ENCODE data around the gene NAA50. TPM values are rescaled to one million over a fixed set of nuclear protein-coding genes. Genes with fewer than 3 reads are reported as not detected.

NAA50 gene
- total RNA-seq, 4 donors from 2014 or later, result 127 to 172 (median 147) TPM

DNA sequence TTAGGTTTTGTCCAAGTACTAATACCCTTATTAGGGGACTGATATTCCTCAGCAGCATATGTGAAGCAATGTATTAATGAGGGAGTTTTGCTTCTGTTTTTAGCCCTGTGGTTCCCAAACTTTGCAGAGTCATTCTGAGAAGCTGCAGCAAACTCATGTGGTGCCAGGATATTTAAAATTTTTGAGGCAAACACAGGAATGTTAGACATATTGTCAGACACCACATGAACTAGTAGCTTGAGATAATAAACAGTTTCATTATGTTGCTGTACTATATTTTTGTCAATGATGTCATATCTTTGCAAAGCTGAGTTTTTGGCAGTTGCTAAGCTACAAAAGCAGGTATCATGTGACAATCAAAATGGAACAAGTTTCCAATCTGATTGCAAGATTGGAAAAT is 37.4 kb upstream of the NAA50 start:
- Histone ChIP-seq H3K4me1 (peaks cover 0 to 5% (median 0%) of the 10 kb centered on the region in 3 donors), H3K27ac (peak overlapping the region in 1 of 4 donors; percentile 12), H3K4me3 (no peak overlapping the region), H3K9me3 (no peaks in the 10 kb centered on the region), H3K27me3 (no peaks in the 10 kb centered on the region), H3K36me3 (peaks cover 0 to 47% of the 10 kb centered on the region in 2 donors)
- TF ChIP-seq EP300 (IDR thresholded peaks at IDR 0.05), result no peak
- TF ChIP-seq, protein P1, sequence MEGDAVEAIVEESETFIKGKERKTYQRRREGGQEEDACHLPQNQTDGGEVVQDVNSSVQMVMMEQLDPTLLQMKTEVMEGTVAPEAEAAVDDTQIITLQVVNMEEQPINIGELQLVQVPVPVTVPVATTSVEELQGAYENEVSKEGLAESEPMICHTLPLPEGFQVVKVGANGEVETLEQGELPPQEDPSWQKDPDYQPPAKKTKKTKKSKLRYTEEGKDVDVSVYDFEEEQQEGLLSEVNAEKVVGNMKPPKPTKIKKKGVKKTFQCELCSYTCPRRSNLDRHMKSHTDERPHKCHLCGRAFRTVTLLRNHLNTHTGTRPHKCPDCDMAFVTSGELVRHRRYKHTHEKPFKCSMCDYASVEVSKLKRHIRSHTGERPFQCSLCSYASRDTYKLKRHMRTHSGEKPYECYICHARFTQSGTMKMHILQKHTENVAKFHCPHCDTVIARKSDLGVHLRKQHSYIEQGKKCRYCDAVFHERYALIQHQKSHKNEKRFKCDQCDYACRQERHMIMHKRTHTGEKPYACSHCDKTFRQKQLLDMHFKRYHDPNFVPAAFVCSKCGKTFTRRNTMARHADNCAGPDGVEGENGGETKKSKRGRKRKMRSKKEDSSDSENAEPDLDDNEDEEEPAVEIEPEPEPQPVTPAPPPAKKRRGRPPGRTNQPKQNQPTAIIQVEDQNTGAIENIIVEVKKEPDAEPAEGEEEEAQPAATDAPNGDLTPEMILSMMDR (IDR thresholded peaks at IDR 0.05), result no peak
- TF ChIP-seq POLR2A (IDR thresholded peaks at IDR 0.05), result no peak
- TF ChIP-seq POLR2AphosphoS5 (IDR thresholded peaks at IDR 0.05), result no peak
- no peak for ATAC-seq

DNA sequence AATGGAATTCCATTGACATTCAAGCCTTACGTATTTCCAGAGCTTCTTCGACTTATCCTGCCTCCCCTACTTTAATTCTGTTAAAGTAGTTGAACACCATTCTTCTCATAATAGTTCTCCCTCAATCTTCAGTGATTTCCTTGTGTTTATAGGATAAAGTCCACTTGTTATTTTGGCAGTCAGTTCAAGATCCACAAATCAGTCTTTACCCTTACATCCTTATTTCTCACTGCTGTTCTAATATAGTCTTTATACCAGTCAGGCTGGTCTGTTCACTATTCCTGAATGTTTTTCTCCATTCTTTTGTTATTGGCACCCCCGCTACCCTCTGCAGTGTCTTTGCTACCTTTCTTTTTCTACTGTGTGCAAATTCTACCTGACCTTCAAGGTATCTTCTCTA is 30.5 kb upstream of the NAA50 start:
- Histone ChIP-seq H3K9me3 (no peaks in the 10 kb centered on the region), H3K4me3 (no peak overlapping the region), H3K36me3 (peaks cover 0 to 6% of the 10 kb centered on the region in 2 donors), H3K27ac (no peak overlapping the region), H3K4me1 (peaks cover 0 to 15% (median 0%) of the 10 kb centered on the region in 3 donors), H3K27me3 (no peaks in the 10 kb centered on the region)
- 89 to 90% methylated on average over 3 of the region's 3 CpGs for WGBS, 2 donors (ENCODE audit: low coverage in 1 of 2)
- no peak for ATAC-seq
- TF ChIP-seq EP300 (IDR thresholded peaks at IDR 0.05), result no peak
- TF ChIP-seq, protein P1 (IDR thresholded peaks at IDR 0.05), result no peak

DNA sequence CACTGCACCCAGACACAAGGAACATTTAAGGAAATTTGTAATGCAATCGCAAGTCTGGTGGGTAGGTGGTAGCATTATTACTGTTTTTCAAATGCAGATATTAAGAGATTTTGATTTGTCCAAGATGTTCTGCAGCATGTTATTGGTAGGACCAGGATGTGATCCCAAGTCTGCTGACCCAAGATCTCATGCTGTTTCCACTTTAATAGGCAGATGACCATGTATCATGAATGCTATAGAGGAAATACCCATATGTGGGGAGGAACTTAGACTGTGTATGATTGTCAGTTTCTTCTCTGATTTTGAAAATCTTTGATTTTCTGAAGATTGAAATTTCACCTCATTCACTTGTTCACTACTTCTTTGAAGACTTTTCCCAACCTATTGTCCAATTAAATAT is 29.5 kb upstream of the NAA50 start:
- H3K4me1 ChIP-seq, result peaks cover 0 to 15% (median 0%) of the 10 kb centered on the region in 3 donors
- WGBS, 2 donors (ENCODE audit: low coverage in 1 of 2), result 80 to 89% methylated on average over 1 of the region's 1 CpG

DNA sequence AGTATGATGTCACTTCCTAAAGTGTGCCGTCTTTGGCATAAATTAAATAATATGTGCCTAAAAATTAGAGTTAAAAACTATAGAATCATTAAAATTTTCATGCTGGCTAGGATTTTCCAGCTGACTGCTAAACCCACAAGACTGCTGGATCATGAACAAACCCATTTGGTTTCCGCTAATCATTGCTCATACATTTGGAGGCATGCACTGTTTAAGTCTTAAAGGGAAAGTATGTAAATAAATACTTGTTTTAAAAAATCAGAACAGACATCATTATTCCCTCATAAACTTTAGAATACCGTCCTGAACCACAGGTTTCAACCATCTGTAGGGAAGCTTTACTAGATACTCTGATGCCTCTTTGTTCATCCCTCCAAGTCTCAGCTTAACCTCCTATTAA is 27.3 kb upstream of the NAA50 start:
- H3K4me1 ChIP-seq, result peaks cover 0 to 15% (median 0%) of the 10 kb centered on the region in 3 donors
- no peak overlapping the region for H3K4me3 ChIP-seq
- TF ChIP-seq, protein P1 (IDR thresholded peaks at IDR 0.05), result no peak
- TF ChIP-seq POLR2A (IDR thresholded peaks at IDR 0.05) (no peak), POLR2AphosphoS5 (IDR thresholded peaks at IDR 0.05) (no peak), EP300 (IDR thresholded peaks at IDR 0.05) (no peak)
- WGBS, 2 donors (ENCODE audit: low coverage in 1 of 2), result 52 to 60% methylated on average over 2 to 3 of the region's 3 CpGs
- no peaks in the 10 kb centered on the region for H3K9me3 ChIP-seq
- no peak overlapping the region for H3K27ac ChIP-seq
- no peaks in the 10 kb centered on the region for H3K27me3 ChIP-seq
- ATAC-seq, result no peak
- H3K36me3 ChIP-seq, result no peaks in the 10 kb centered on the region

More for the DNA sequence above, 29.5 kb upstream of the NAA50 start:
- Histone ChIP-seq H3K27me3 (no peaks in the 10 kb centered on the region), H3K4me3 (no peak overlapping the region), H3K9me3 (no peaks in the 10 kb centered on the region), H3K36me3 (no peaks in the 10 kb centered on the region), H3K27ac (no peak overlapping the region)
- TF ChIP-seq EP300 (IDR thresholded peaks at IDR 0.05) (no peak), POLR2AphosphoS5 (IDR thresholded peaks at IDR 0.05) (no peak), POLR2A (IDR thresholded peaks at IDR 0.05) (no peak)
- TF ChIP-seq, protein P1 (IDR thresholded peaks at IDR 0.05), result no peak
- ATAC-seq, result no peak

DNA sequence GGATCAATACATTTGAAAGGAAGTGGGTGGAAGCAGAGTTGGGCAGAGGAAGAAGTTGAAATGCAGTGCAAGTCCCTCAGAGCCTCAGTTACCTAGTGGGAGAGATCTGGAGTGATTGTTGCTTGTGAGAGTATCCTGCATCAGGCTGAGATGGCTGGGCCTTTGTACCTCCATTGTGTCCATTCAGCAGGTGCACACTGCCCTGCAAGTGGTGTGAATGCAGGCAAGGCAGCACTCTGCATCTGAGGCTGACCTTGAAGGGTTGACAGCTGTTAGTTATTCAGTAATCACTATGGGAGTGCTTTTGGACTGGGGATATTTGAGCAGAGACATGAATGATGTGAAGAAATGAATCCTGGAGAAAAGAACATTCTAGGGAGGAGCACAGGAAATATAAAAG is 25.9 kb upstream of the NAA50 start:
- H3K4me3 ChIP-seq, result no peak overlapping the region
- no peaks in the 10 kb centered on the region for H3K9me3 ChIP-seq
- H3K4me1 ChIP-seq, result peaks cover 0 to 27% (median 0%) of the 10 kb centered on the region in 3 donors
- no peaks in the 10 kb centered on the region for H3K27me3 ChIP-seq
- no peak for TF ChIP-seq POLR2A (IDR thresholded peaks at IDR 0.05)
- no peak for TF ChIP-seq POLR2AphosphoS5 (IDR thresholded peaks at IDR 0.05)
- TF ChIP-seq, protein P1 (IDR thresholded peaks at IDR 0.05), result no peak
- no peak for TF ChIP-seq EP300 (IDR thresholded peaks at IDR 0.05)
- no peak overlapping the region for H3K27ac ChIP-seq
- ATAC-seq, result no peak
- H3K36me3 ChIP-seq, result no peaks in the 10 kb centered on the region
